NOMO-1 treated with dmso at 0.1 percent for 144 hours (cell line): Measurements from ENCODE around the gene KRT3.

Experiments
- DNase-seq: peaks from one replicate; lab custom pipeline; 2025; ENCODE audit not compliant: unreplicated experiment; lab: John Stamatoyannopoulos, UW

The KRT3 gene

DNA sequence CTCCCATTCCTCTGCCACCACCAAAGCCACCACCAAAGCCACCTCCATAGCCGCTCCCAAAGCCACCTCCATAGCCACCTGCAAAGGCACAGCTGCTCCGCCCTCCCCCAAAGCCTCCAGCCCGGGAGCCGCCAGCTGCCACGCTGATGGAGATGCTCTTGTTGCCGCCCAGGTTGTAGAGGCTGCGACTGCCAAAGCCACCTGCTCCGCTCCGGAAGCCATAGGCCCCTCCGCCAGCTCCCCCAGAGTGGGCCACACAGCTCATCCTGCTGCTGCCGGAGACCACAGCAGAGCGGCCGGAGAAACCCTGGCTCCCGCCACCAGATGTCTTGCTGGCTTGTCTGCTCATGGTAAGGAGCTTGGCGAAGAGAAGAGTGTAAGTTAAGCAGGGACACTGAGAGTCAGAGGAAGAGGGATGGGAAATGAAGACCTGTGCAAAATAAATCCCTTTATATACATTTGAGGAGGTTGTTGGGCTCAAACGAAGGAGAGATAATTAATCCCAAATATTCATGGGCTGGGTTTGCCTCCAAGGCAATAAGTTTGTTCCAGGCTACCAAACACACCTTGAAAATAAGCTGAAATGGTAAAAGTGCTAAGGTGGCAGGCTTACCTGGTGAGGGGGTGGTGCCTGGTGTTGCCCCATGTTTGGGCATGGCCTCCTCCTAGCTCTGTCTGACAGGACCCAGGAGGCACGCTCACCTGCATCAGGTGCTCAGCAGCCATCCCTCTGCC lies at the start of gene KRT3:
KRT3 (minus strand) TSS at position 424 of the 735 bp plus-strand sequence; CDS start at position 349, 75 bp downstream.
- DNase-seq: no peak

DNA sequence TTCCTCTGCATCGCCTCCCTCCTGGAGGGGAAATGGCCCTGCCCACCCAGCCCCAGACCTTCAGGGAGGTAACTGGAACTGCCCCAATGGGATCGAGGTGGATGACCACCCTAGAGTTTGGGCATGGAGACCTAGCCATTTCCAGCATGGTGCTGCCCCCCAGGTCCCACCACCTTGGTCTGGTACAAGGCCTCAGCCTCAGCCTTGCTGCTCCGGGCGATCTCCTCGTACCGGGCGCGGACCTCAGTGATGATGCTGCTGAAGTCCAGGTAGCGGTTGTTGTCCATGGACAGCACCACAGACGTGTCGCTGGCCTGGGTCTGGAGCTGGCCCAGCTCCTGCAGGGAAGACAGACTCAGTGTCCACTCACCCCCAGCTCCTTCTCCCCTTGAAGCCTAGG lies 48.5 kb upstream of the KRT3 start:
- DNase-seq: no peak

DNA sequence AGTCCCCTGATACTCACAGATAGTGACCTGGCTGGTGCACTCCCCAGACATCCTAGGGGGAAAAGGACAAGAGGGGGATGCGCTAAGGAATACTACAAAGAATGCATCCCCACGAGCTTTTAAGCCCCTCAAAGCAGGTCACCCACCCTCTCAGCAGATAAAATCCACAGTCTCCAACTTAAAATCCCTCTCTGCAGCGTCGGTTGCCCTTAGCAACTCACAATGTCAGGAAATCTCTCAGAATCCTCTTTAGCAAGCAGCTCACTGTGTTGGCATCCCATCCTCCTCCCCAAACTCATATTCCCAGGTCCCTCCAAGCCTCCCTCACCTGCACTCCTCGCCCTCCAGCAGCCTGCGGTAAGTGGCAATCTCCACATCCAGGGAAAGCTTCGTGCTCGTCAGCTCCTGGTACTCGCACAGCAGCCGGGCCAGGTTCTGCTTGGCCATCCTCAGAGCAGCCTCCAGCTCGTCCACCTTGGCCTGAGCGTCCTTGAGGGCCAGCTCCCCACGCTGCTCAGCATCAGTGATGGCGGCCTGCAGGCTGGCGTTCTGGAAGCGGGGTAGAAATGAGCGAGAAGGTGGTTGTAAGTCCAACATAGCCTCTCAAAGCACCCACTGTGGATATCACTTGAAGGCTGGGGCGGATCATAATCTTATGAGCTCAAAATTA lies 43.7 kb upstream of the KRT3 start:
- DNase-seq: no peak

GRCh38 chr12:52838609-52839435 lies 42.9 kb upstream of the KRT3 start:
- no peak for DNase-seq

- DNase-seq: no peak
These were observed 42.1 kb upstream of the KRT3 start for GRCh38 chr12:52837781-52838608.

DNA sequence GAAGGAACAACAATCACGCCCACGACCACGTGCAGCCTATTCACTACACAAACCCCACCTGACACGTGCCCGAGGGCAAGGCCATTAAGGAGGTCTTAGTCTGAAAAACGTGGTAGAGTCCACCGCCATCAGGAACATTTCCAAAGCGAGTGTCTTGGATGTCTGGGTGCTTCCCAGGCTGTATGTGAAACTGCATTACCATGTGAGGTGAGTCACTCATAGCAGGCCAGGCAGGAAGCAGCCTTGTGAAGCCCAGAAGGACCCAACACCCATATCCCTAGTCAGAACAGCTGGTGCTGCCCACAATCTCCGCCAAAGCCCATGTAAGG lies 41.5 kb upstream of the KRT3 start:
- DNase-seq: no peak

- no peak for DNase-seq
These were observed 40.8 kb upstream of the KRT3 start for GRCh38 chr12:52836491-52837412.

- no peak for DNase-seq
These were observed 40.1 kb upstream of the KRT3 start for GRCh38 chr12:52836042-52836466.

DNA sequence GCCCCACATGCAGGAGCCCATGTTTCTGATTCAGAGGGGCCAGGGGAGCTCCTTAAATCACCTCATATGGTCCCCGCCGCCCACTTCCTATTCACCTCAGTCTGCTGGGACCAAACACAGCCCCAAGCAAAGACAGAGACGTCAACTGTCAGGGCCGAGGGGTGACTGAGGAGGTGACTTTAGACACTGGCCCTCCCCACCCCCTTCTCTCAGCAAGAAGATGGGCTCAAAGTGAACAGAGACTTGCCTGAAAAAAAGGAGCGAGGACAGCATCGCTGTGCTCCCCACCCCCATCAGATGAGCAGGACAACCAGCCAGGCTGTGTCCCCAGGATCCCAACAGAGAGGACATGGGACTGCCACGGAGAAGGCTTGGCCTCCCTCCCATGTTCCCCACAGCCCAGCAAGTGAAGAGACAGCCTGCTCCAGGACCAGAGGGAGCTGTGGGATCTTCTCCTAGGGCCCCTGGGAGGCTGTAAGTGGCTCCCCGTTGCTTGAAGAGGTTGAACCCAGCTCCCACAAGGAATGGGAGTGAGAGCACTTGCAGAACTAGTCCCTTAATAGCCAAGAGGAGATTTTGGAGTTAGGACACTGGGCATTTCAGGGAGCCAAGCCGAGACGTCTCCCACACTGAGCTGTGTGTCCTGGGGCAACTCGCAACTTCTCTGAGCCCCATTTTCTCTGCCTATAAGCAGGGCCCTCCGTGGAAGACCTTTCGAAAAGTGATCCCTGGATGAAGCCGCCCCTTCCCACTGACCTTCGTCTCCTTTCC lies 39.5 kb upstream of the KRT3 start:
- no peak for DNase-seq

DNA sequence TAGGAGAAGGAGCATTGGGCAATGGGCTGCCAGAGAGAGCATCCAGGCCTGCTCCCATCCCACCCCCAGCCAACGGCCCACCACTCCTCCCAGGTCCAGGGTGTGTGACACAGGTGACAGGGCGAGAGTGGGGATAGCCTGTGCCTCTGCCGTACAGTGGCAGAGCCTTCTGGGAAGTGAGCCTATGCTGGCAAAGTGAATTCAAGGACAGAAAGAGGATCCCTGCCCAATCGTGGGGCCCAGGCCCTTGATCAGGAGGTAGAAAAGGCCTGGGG lies 38.7 kb upstream of the KRT3 start:
- DNase-seq: no peak

- no peak for DNase-seq
These were observed 38.2 kb upstream of the KRT3 start, which contains the start of gene KRT79 for GRCh38 chr12:52833922-52834726. Gene KRT79 (minus strand): TSS chr12:52834311. CDS start chr12:52834260, 51 bp downstream.

GRCh38 chr12:52832985-52833905 lies 37.3 kb upstream of the KRT3 start:
- no peak for DNase-seq

GRCh38 chr12:52832451-52832850 lies 36.5 kb upstream of the KRT3 start:
- DNase-seq: no peak

DNA sequence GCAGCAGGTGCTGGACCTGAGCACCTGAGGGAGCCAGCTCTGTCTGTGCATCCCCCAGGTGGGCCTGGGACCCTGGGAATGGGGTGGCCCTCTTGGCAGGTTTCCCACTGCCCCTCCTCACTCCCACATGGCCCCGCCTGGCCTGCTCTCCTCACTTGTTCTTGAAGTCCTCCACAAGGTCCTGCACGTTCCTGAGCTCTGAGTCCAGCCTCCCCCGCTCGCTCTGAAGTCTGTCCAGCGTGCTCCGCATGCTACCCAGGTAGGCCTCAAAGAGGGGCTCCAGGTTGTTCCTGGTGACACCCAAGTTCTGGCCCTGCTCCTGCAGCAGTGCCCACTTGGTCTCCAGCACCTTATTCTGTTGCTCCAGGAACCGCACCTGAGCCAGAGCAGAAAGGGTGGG lies 35.3 kb upstream of the KRT3 start:
- DNase-seq: no peak

GRCh38 chr12:52829986-52830770 lies 34.3 kb upstream of the KRT3 start:
- DNase-seq: no peak

GRCh38 chr12:52828591-52829021 lies 32.7 kb upstream of the KRT3 start:
- no peak for DNase-seq

GRCh38 chr12:52828156-52828555 lies 32.2 kb upstream of the KRT3 start:
- no peak for DNase-seq
